Trophoblast cell (in vitro differentiated cells and primary cell): ENCODE measurements around the gene WDR54.
"Not testable (repeated sequence)": the region's sequence is repeated elsewhere in the genome, so short reads cannot be mapped to it uniquely, and the experiment has no call there.

Experiments used
- DNase-seq, 2 donors: peaks; one replicate each; pipeline ENCODE4 v3.0.0-alpha.2; 2016
- H2AFZ ChIP-seq: 2 replicates; pipeline ENCODE4 v1.6.1; 2013; ENCODE audit warnings: low read length, moderate library complexity, mild to moderate bottlenecking; ENCODE audit not compliant: insufficient read depth, poor library complexity
- H2AK5ac ChIP-seq: 2 replicates; pipeline ENCODE4 v1.6.1; 2013; ENCODE audit warnings: mild to moderate bottlenecking, low read length
- H2BK120ac ChIP-seq: 2 replicates; pipeline ENCODE4 v1.6.1; 2013; ENCODE audit warnings: low read length, mild to moderate bottlenecking, moderate library complexity; ENCODE audit not compliant: insufficient read depth, poor library complexity
- H2BK12ac ChIP-seq: 2 replicates; pipeline ENCODE4 v1.6.1; 2013; ENCODE audit warnings: mild to moderate bottlenecking, low read length, moderate library complexity
- H2BK5ac ChIP-seq: 2 replicates; pipeline ENCODE4 v1.6.1; 2013; ENCODE audit warnings: low read length, low read depth, moderate library complexity, mild to moderate bottlenecking; ENCODE audit not compliant: poor library complexity
- H3K14ac ChIP-seq: 2 replicates; pipeline ENCODE4 v1.6.1; 2013; ENCODE audit warnings: mild to moderate bottlenecking, low read length
- H3K18ac ChIP-seq: 2 replicates; pipeline ENCODE4 v1.6.1; 2013; ENCODE audit warnings: mild to moderate bottlenecking, low read length
- H3K23ac ChIP-seq: 2 replicates; pipeline ENCODE4 v1.6.1; 2013; ENCODE audit warnings: low read length
- H3K27ac ChIP-seq: 2 replicates; pipeline ENCODE4 v1.5.1; 2013; ENCODE audit warnings: low read depth, mild to moderate bottlenecking, inconsistent platforms, low read length, moderate library complexity
- H3K27me3 ChIP-seq: 2 replicates; pipeline ENCODE4 v1.6.1; 2013; ENCODE audit warnings: inconsistent platforms, mild to moderate bottlenecking, low read length, moderate library complexity; ENCODE audit not compliant: insufficient read depth
- H3K36me3 ChIP-seq, 2 experiments: 1 replicate in 1 of 2; 2 replicates in 1 of 2; pipeline ENCODE4 v1.6.1; 2013; ENCODE audit warnings: low read length in 2 of 2, mild to moderate bottlenecking in 2 of 2, moderate library complexity in 1 of 2; ENCODE audit not compliant: insufficient read depth in 2 of 2, control insufficient read depth in 1 of 2
- H3K4ac ChIP-seq: 2 replicates; pipeline ENCODE4 v1.6.1; 2013; ENCODE audit warnings: low read depth, mild to moderate bottlenecking, low read length, moderate library complexity
- H3K4me1 ChIP-seq, 2 experiments: 1 replicate in 1 of 2; 2 replicates in 1 of 2; pipeline ENCODE4 v1.6.1; 2013; ENCODE audit warnings: low read length in 2 of 2, mild to moderate bottlenecking in 2 of 2, moderate library complexity in 1 of 2; ENCODE audit not compliant: insufficient read depth in 2 of 2, control insufficient read depth in 1 of 2
- H3K4me2 ChIP-seq: 2 replicates; pipeline ENCODE4 v1.6.1; 2013; ENCODE audit warnings: inconsistent platforms, mild to moderate bottlenecking, low read length, moderate library complexity
- H3K4me3 ChIP-seq: 2 replicates; pipeline ENCODE4 v1.5.1; 2013; ENCODE audit warnings: mild to moderate bottlenecking, low read depth, low read length, inconsistent platforms
- H3K79me1 ChIP-seq: one replicate; pipeline ENCODE4 v1.6.1; 2013; ENCODE audit warnings: low read length
- H3K79me2 ChIP-seq: 2 replicates; pipeline ENCODE4 v1.6.1; 2013; ENCODE audit warnings: low read length, mild to moderate bottlenecking; ENCODE audit not compliant: control insufficient read depth, insufficient read depth, poor library complexity
- H3K9ac ChIP-seq: 2 replicates; pipeline ENCODE4 v1.6.1; 2013; ENCODE audit warnings: mild to moderate bottlenecking, low read length
- H3K9me3 ChIP-seq: 2 replicates; pipeline ENCODE4 v1.6.1; 2013; ENCODE audit warnings: low read depth, mild to moderate bottlenecking, control low read depth, inconsistent platforms, low read length; ENCODE audit not compliant: insufficient read depth
- H4K12ac ChIP-seq: 2 replicates; pipeline ENCODE4 v1.6.1; 2013; ENCODE audit warnings: low read depth, mild to moderate bottlenecking, low read length, moderate library complexity
- H4K8ac ChIP-seq: 2 replicates; pipeline ENCODE4 v1.6.1; 2013; ENCODE audit warnings: low read depth, mild to moderate bottlenecking, low read length, moderate library complexity
- H4K91ac ChIP-seq: one replicate; pipeline ENCODE4 v1.6.1; 2013; ENCODE audit warnings: low read depth, mild to moderate bottlenecking, low read length, moderate library complexity
- WGBS: extraction: QIAGEN DNeasy Blood & Tissue Kit; methylation state at CpG from one replicate; pipeline ENCODE4 v1.1.7; 2013; ENCODE audit warnings: missing lambda C conversion rate; ENCODE audit not compliant: insufficient read length, insufficient coverage; ENCODE audit errors: extremely low coverage; 5-methylcytosine and 5-hydroxymethylcytosine counted together

The WDR54 gene

DNA sequence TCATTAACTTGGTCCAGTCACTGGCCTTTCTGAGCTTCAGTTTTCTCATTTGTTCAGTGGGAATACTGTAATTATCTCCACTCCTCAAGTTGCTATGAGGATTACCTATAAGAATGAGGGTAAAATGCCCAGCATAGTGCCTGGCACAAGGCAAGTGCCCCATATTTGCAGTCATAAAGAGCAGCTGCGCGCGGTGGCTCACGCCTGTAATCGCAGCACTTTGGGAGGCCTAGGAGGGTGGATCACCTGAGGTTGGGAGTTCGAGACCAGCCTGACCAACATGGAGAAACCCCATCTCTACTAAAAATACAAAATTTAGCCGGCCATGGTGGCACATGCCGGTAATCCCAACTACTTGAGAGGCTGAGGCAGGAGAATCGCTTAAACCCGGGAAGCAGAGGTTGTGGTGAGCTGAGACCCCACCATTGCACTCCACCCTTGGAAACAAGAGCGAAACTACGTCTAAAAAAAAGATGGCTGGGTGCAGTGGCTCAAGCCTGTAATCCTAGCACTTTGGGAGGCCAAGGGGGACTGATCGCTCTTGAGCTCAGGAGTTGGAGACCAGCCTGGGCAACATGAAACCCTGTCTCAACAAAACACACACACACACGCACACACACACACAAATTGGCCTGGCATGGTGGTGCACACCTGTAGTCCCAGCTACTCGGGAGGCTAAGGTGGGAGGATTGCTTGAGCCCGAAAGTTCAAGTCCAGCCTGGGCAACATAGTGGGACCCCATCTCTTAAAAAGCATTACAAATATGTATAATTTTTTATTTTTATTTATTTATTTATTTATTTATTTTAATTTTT lies 21.2 kb downstream of the WDR54 start:
- Histone ChIP-seq H3K4me2 (peak overlapping the region; percentile 78), H3K18ac (peak overlapping the region; percentile 69), H3K27ac (peak overlapping the region; percentile 94), H3K4me1 (peaks cover 14 to 17% of the 10 kb centered on the region in 2 experiments), H3K79me1 (peaks cover 26% of the 10 kb centered on the region), H3K79me2 (peaks cover 31% of the 10 kb centered on the region), H4K8ac (peak overlapping the region; percentile 86), H3K4me3 (peak overlapping the region; percentile 84)
- H2BK5ac ChIP-seq, H4K91ac ChIP-seq, H2BK120ac ChIP-seq, H3K14ac ChIP-seq, H3K9me3 ChIP-seq, DNase-seq, H2AK5ac ChIP-seq, H2BK12ac ChIP-seq, H2AFZ ChIP-seq, H3K36me3 ChIP-seq, H3K27me3 ChIP-seq, H3K4ac ChIP-seq, H3K23ac ChIP-seq, H4K12ac ChIP-seq, H3K9ac ChIP-seq: not testable (repeated sequence)
- WGBS: no CpG with 5 or more reads among the region's 16 CpGs

- H3K9ac ChIP-seq: no peak overlapping the region
- H4K8ac ChIP-seq: no peak overlapping the region
- peaks cover 23% of the 10 kb centered on the region for H3K79me1 ChIP-seq
- no peak overlapping the region for H3K18ac ChIP-seq
- H2BK120ac ChIP-seq: no peak overlapping the region
- H4K91ac ChIP-seq: no peak overlapping the region
- H3K4me2 ChIP-seq: no peak overlapping the region
- H2BK5ac ChIP-seq: no peak overlapping the region
- no peaks in the 10 kb centered on the region for H3K36me3 ChIP-seq
- peaks cover 3 to 7% of the 10 kb centered on the region in 2 experiments for H3K4me1 ChIP-seq
- no peak overlapping the region for H3K4me3 ChIP-seq
- no peaks in the 10 kb centered on the region for H3K9me3 ChIP-seq
- no peak overlapping the region for H2BK12ac ChIP-seq
- H3K4ac ChIP-seq: no peak overlapping the region
- H3K23ac ChIP-seq: no peak overlapping the region
- H3K79me2 ChIP-seq: peaks cover 18% of the 10 kb centered on the region
- H2AK5ac ChIP-seq: no peak overlapping the region
- no peak overlapping the region for H3K14ac ChIP-seq
- no peak overlapping the region for H3K27ac ChIP-seq
- H2AFZ ChIP-seq: no peak overlapping the region
- no peak for DNase-seq
- no peaks in the 10 kb centered on the region for H3K27me3 ChIP-seq
- no peak overlapping the region for H4K12ac ChIP-seq
- WGBS: no CpG with 5 or more reads among the region's 5 CpGs
Observed at GRCh38 chr2:74444498-74445318, 23.2 kb downstream of the WDR54 start.

- Histone ChIP-seq H2BK120ac (no peak overlapping the region), H2BK5ac (no peak overlapping the region), H3K27me3 (no peaks in the 10 kb centered on the region), H3K36me3 (no peaks in the 10 kb centered on the region), H3K9ac (no peak overlapping the region), H3K18ac (no peak overlapping the region), H2AFZ (no peak overlapping the region), H3K4ac (no peak overlapping the region), H4K91ac (no peak overlapping the region), H4K8ac (no peak overlapping the region), H2AK5ac (no peak overlapping the region), H3K9me3 (no peaks in the 10 kb centered on the region), H3K79me2 (no peaks in the 10 kb centered on the region), H3K79me1 (no peaks in the 10 kb centered on the region), H4K12ac (no peak overlapping the region), H3K23ac (no peak overlapping the region), H3K27ac (no peak overlapping the region), H3K4me3 (no peak overlapping the region), H3K4me1 (peaks cover 0 to 1% of the 10 kb centered on the region in 2 experiments), H3K4me2 (no peak overlapping the region), H2BK12ac (no peak overlapping the region), H3K14ac (no peak overlapping the region)
- WGBS: no CpG with 5 or more reads among the region's 5 CpGs
- DNase-seq: no peak
Observed at GRCh38 chr2:74447230-74447999, 25.9 kb downstream of the WDR54 start.

DNA sequence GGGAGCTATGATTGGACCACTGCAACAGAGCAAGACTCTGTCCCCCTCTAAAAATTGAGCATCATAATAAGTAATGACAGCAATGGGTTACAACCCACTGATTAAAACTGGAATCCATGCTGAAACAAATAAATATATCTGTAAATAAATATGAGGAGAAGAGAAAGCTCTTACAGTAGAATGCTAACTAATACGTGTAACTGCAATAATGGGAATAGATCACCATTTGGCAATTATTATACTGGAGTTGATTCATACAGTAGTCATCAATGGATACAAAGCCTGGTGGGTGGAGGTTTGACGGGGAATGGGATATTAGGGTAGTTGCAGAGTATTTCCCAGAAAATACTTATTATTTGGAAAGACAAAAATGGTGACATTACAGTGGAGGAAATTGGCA lies 27.2 kb downstream of the WDR54 start:
- Histone ChIP-seq H4K8ac (no peak overlapping the region), H3K27ac (no peak overlapping the region), H3K18ac (no peak overlapping the region), H3K4ac (no peak overlapping the region), H3K23ac (no peak overlapping the region), H3K4me2 (no peak overlapping the region), H3K9me3 (no peaks in the 10 kb centered on the region), H3K4me3 (no peak overlapping the region), H3K79me1 (no peaks in the 10 kb centered on the region), H3K36me3 (no peaks in the 10 kb centered on the region), H4K12ac (no peak overlapping the region), H2BK120ac (no peak overlapping the region), H3K27me3 (no peaks in the 10 kb centered on the region), H3K14ac (no peak overlapping the region), H3K4me1 (no peaks in the 10 kb centered on the region), H2AK5ac (no peak overlapping the region), H2AFZ (no peak overlapping the region), H2BK12ac (no peak overlapping the region), H2BK5ac (no peak overlapping the region), H4K91ac (no peak overlapping the region), H3K79me2 (no peaks in the 10 kb centered on the region), H3K9ac (no peak overlapping the region)
- WGBS: no CpG with 5 or more reads among the region's 2 CpGs
- no peak for DNase-seq
